ENCODE measurements around the gene S1PR5.

DNA sequence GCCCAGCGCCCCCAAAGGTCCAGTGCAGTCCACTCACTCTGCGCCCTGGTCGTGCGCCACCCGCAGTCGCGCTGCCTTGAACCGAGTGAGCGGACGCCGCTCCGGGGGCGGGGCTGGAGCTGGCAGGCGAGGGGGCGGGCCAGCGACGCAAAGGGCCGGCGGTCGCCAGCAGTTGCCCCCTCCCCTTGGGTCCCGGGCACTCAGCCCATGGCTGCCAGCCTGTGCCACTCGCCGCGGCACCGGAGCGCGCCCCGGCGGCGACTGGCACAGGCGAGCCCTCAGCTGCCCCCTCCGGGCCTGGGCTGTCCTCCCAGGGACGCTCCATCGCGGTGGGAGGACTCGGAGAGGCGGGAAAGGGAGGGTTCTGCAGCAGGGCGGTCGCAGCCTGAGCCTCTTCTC, at the start of gene S1PR5:
- TF ChIP-seq, protein P1, sequence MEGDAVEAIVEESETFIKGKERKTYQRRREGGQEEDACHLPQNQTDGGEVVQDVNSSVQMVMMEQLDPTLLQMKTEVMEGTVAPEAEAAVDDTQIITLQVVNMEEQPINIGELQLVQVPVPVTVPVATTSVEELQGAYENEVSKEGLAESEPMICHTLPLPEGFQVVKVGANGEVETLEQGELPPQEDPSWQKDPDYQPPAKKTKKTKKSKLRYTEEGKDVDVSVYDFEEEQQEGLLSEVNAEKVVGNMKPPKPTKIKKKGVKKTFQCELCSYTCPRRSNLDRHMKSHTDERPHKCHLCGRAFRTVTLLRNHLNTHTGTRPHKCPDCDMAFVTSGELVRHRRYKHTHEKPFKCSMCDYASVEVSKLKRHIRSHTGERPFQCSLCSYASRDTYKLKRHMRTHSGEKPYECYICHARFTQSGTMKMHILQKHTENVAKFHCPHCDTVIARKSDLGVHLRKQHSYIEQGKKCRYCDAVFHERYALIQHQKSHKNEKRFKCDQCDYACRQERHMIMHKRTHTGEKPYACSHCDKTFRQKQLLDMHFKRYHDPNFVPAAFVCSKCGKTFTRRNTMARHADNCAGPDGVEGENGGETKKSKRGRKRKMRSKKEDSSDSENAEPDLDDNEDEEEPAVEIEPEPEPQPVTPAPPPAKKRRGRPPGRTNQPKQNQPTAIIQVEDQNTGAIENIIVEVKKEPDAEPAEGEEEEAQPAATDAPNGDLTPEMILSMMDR (IDR thresholded peaks at IDR 0.05; ENCODE audit: low read depth, low read length, missing input control): no peak
- no peak for TF ChIP-seq EGR1 (IDR thresholded peaks at IDR 0.05; ENCODE audit: low read depth in 2 of 2)
- TF ChIP-seq, protein P2, sequence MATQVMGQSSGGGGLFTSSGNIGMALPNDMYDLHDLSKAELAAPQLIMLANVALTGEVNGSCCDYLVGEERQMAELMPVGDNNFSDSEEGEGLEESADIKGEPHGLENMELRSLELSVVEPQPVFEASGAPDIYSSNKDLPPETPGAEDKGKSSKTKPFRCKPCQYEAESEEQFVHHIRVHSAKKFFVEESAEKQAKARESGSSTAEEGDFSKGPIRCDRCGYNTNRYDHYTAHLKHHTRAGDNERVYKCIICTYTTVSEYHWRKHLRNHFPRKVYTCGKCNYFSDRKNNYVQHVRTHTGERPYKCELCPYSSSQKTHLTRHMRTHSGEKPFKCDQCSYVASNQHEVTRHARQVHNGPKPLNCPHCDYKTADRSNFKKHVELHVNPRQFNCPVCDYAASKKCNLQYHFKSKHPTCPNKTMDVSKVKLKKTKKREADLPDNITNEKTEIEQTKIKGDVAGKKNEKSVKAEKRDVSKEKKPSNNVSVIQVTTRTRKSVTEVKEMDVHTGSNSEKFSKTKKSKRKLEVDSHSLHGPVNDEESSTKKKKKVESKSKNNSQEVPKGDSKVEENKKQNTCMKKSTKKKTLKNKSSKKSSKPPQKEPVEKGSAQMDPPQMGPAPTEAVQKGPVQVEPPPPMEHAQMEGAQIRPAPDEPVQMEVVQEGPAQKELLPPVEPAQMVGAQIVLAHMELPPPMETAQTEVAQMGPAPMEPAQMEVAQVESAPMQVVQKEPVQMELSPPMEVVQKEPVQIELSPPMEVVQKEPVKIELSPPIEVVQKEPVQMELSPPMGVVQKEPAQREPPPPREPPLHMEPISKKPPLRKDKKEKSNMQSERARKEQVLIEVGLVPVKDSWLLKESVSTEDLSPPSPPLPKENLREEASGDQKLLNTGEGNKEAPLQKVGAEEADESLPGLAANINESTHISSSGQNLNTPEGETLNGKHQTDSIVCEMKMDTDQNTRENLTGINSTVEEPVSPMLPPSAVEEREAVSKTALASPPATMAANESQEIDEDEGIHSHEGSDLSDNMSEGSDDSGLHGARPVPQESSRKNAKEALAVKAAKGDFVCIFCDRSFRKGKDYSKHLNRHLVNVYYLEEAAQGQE (IDR thresholded peaks at IDR 0.05): no peak
- TF ChIP-seq, protein P3, sequence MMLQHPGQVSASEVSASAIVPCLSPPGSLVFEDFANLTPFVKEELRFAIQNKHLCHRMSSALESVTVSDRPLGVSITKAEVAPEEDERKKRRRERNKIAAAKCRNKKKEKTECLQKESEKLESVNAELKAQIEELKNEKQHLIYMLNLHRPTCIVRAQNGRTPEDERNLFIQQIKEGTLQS (IDR thresholded peaks at IDR 0.05): no peak
- no peak for TF ChIP-seq RAD21 (IDR thresholded peaks at IDR 0.05)
- TF ChIP-seq SP1 (IDR thresholded peaks at IDR 0.05): no peak
- no peak for TF ChIP-seq TAF1 (conservative IDR thresholded peaks at IDR 0.05)
- no peak for TF ChIP-seq YY1 (IDR thresholded peaks at IDR 0.05)
- TF ChIP-seq HNF4G (IDR thresholded peaks at IDR 0.05): no peak
- no peak for TF ChIP-seq FOXA1 (IDR thresholded peaks at IDR 0.05)
- TF ChIP-seq, protein P4, sequence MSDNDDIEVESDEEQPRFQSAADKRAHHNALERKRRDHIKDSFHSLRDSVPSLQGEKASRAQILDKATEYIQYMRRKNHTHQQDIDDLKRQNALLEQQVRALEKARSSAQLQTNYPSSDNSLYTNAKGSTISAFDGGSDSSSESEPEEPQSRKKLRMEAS (IDR thresholded peaks at IDR 0.05): no peak
- TF ChIP-seq, protein P5, sequence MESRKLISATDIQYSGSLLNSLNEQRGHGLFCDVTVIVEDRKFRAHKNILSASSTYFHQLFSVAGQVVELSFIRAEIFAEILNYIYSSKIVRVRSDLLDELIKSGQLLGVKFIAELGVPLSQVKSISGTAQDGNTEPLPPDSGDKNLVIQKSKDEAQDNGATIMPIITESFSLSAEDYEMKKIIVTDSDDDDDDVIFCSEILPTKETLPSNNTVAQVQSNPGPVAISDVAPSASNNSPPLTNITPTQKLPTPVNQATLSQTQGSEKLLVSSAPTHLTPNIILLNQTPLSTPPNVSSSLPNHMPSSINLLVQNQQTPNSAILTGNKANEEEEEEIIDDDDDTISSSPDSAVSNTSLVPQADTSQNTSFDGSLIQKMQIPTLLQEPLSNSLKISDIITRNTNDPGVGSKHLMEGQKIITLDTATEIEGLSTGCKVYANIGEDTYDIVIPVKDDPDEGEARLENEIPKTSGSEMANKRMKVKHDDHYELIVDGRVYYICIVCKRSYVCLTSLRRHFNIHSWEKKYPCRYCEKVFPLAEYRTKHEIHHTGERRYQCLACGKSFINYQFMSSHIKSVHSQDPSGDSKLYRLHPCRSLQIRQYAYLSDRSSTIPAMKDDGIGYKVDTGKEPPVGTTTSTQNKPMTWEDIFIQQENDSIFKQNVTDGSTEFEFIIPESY (IDR thresholded peaks at IDR 0.05): no peak
- no peak for TF ChIP-seq HNF4A (conservative IDR thresholded peaks at IDR 0.05)

All from liver (tissue), 3 donors.